Inflammatory macrophage treated with lipopolysaccharide for 1 hour (primary cell): ENCODE data around the gene ENAH.

ENCODE experiments used
- DNase-seq, 2 donors: peaks; one replicate each; pipeline ENCODE4 v3.0.0-alpha.2; 2020 to 2022

ENAH gene

DNA sequence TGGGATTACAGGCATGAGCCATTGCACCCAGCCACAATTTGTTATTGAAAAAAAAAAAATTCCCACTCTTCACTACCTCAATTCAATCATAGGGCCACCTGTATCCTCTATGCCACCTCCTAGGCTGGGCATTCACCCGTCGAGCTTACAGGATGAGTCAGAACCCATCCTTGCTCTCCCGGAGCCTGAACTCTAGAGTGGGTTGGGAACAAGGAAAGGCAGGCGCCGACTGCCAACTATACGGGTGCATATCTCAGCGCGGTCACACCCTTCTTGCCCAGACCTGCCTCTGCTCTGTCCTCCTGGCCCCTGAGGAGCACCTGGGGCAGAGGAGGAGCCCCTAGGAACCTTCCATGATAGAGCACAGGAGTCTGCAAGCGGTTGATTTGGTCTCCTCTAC, 203.7 kb downstream of the ENAH start:
- DNase-seq, result no peak

DNA sequence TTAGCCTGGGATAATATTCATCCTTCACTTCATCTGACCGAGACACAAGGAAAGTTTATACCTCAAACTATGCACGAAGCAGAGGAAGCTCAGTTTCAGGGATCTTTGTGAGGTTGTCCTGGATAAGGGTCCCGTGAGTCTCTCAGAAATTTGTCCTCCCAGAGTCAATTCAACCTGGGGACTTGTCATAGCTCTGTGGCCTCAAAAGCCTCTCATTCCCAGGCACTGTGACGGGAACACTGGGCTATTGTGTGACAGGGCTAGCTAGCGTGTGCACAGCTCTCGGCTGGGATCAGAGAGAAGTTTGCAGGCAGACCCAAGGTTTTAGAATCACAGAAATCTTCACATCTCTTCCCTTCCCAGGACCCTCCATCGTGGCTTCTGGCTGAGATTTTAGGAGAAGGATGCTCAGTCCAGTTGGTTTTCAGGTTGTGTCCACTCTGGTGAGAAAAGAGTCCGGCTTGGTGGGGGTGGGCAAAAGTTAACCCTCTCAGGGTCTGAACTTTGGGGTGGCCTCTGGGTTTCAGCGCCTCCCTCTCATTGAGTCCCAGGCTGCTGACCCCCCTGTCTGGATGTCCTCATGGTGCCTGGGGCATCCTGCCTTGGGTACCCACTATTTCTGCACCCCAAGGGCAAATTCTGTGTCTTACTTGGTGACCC, 204.6 kb downstream of the ENAH start:
- no peak for DNase-seq

DNA sequence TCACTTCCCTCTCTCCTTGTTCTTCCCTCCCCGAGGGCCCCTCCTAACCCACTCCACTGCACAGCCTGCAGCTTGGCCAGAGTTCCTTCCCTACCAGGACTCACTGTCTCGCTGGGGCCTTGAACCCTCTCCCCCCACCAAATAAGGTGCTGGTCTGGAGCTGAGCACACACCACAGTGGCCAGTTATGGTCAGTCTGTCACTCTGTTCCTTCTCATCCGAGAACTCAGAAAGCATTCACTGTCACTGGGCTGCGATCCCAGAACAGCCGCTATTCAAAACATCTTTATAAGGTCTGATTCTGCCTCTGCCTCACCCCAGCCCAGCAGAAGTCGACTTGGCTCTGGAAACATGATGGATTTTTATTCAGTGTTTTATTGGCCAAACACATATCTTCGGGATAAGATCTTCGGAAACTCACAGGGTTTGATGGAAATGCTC, 205.3 kb downstream of the ENAH start:
- DNase-seq, result no peak

DNA sequence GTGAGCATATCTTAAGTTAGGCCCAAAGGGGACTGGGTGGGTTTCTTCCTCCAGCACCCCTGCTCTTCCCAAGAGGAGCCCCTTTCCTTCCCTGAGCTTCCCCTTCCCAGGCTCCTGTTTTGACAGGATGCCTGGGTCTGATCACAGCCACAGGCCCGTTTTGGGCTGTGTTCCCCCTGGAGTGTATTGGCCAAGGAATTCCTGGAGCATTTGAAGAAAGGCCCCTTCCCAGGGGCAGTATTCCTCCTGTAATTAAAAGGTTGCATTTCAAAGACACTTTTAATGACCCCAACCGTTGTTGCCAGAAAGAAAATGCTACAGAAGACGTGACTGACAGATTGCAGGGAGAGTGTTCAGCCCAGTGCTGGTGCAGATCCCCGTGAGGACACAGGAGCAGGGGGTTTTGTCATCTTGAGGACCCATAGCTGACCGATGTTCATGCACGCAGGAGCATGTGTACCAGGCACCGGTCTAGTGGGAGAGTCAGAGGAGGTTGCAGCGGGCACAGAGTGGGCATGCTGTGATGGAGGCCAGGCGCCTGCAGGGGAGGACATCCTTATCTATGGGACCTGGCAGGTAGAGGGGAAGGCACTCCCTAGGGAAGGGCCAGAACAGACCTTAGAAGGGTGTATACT, 205.8 kb downstream of the ENAH start:
- DNase-seq, result no peak

DNA sequence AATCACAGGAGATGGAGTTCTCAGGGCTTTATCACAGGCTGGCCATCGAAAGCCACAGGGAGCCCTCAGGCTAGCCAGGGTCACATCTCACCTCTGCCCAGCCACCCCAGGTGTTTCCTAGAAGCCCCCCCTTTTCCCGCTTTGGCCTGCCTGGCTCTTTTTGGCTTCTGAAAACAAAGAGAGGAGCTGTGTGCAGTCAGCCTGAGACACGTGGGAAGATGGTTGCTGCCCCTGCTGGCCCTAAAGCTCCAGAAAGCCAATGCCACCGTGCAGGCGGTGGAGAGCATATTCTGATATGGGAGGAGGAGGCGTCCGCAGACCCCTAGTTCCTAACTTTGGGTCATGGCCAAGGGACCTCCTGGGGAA, 206.3 kb downstream of the ENAH start:
- no peak for DNase-seq

DNA sequence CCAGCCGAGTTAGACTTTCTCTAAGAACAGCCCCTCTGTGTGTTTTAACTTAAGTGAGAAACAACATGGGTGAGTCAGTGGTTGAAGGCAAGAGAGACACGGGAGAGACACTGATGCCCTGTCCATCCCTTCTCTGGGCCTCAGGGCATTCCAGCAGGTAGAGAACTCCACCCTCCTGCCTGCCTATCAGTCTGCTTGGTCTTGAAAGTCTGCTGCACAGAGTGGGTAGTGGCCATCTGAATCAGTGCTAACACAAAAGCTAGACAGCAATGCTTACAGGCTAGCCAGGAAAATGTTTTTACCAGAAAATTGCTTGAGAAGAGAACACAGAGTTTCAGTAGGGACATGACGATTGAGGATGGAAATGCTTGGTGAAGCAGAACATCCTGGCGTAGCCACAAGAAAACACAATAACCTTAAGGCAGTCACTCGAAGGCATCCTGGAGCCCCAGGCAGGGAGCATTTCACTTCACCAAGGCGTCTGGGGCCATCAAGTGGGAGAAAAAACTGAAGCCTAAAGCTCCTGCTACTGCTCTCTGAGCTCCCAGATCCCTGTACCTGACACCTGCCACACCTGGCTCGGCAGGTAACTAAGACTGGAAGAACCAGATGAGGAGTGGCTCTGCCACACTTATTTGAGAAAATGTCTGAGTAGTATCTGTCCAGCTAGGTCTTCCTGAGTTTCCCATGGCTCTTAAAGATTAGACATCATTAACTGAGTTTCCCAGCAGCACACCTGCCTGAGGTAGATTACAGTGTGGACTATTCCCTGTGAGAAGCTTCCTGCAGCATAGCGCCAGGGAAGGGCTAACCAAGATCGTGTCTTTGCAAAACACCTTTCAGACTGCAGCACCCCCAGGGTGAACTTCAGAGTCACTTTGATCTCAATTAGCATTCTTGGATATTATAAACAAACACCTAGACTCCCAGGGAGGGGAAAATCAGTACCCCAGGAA, 207.0 kb downstream of the ENAH start:
- no peak for DNase-seq

DNA sequence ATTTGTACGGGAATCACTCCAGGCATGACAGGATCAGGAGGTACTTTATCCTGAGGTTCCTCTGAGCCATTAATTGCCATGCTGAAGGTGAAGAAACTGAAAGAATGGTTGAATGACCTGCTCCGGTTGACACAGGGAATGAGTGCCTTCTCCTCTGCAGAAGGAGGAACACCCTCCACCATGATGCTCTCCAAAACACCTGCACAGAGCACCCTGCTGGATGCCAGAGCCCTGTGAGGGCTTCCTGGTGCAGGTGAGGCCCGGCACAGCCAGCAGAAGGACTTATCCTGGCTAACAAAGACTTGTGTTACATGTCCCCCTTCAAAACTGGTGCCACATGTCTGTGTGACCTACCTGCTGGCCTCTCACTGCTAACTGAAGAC, 210.8 kb downstream of the ENAH start:
- no peak for DNase-seq

DNA sequence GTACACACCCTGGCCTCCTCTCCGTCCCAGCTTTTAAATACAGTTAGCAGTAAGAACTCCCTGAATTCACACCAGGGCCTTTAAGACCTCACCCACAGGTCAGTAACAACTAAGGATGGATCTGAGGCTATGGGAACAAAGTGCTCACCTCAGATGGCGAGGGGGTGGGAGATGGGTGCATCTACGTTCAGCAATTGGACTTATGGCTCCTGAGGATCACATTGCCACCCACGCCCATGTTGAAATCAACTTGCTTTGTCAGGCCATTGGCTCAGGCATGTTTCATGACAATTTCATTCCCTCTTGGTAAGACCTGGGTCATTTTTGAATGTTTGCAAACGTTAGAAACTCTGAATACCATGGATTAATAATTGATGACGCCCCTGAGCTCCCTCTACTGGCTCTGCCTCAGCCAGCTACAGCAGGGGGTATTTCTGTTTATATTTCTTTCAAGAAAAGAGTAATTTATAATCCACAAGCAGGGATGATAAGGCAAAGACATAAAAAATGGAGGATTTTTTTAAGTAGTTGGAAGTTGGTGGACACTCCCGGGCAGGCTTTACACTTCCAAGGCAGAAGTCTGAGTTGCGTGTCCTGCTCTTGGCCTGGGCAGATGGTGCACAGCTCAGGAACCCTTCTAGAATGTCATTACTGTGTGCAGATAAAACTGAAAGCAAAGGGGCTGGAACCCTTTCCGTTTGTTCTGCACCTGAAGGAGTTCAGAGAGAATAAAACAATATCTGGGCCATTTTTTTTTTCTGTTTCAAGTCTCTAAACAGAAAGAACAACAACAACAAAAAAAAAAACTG, 211.4 kb downstream of the ENAH start:
- DNase-seq, result no peak

DNA sequence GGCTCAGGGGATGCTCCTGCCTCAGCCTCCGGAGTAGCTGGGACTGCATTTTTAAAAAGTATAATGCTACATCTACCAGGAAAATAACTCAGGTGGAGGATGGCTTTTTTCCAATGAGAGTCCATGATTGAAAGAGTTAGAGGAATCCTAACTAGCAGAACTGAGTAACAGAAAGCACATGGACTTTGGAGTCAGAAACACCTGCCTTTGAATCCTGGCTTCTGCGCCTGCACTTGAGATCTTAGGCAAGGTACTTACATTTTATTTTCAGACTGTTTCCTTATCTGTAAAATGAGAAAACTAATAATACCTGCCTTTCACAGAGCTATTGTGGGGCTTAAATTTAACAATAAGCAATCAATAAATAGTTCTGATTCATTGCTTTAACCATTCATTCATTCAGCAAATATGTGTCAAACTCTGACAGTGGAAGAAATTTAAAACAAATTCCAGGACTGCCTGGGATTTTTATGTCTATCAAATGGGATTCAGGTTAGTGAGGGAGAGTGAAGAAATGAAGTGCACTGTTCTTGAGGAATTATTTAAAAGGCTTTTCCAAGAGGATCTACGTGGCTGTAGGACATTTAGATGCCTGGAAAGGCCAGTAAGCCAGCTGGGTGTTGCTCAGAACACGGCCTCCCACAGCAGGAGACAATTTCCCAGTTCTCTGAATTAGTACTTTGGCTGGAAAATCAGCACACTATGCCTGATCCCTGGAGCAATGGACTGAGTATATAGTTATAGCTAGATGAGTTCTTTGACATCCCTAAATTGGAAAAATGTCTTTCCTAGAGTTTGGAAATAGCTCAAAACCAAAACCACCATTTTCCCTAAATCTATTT, 212.3 kb downstream of the ENAH start:
- DNase-seq, result no peak

DNA sequence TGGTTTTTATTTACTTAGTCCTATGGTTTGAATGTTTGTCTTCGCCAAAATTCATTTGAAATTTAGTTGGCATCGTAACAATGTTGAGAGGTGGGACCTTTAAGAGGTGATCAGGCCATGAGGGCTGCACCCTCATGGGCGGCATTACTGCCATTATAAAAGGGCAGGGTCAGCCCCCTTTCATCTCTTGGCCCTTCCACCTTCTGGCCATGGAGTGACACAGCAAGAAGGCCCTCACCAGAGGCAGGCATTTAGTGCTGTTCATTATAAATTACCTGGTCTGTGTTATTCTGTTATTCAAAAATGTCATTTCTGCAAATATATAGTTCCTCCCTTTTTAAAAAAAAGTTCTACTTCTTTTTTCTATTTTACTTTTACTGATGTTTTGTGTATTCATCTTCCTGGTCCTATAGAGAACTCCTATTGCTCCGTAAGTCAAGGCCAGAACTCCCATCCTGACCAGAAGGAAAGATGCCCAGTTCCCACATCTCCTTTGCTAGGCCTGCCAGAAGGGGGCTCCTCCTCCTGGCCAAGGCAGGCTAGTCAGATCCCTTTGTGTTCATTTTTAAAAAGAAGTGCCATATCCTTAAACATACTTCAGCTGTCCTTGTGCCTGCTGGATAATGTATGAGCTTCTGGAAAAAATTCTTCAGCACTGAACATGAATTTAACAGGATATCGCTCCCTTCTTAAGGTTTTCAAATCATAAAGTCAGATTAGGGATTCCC, 215.0 kb downstream of the ENAH start:
- DNase-seq, result no peak
